Mucosa of rectum (tissue), 2 donors: ENCODE data around the gene WWTR1.

Source experiments
- H3K27ac ChIP-seq, 2 donors: one replicate each; pipeline ENCODE4 v1.7.0; 2013; ENCODE audit warnings: inconsistent platforms in 2 of 2, low read depth in 2 of 2, low read length in 2 of 2
- H3K27me3 ChIP-seq, 2 donors: one replicate each; pipeline ENCODE4 v1.7.0; 2013; ENCODE audit warnings: low read length in 2 of 2; ENCODE audit not compliant: control insufficient read depth in 2 of 2, insufficient read depth in 2 of 2
- H3K36me3 ChIP-seq, 2 donors: one replicate each; pipeline ENCODE4 v1.7.0; 2013; ENCODE audit warnings: low read length in 2 of 2; ENCODE audit not compliant: control insufficient read depth in 2 of 2, insufficient read depth in 2 of 2
- H3K4me1 ChIP-seq, 2 donors: one replicate each; pipeline ENCODE4 v1.7.0; 2013; ENCODE audit warnings: low read length in 2 of 2, mild to moderate bottlenecking in 1 of 2; ENCODE audit not compliant: control insufficient read depth in 2 of 2, insufficient read depth in 2 of 2
- H3K4me3 ChIP-seq, 2 donors: one replicate each; pipeline ENCODE4 v1.7.0; 2013; ENCODE audit warnings: low read length in 2 of 2
- H3K9ac ChIP-seq, 2 donors: one replicate each; pipeline ENCODE4 v1.7.0; 2013; ENCODE audit warnings: low read length in 2 of 2, low read depth in 1 of 2, mild to moderate bottlenecking in 1 of 2
- H3K9me3 ChIP-seq, 2 donors: one replicate each; pipeline ENCODE4 v1.7.0; 2013; ENCODE audit warnings: low read length in 2 of 2; ENCODE audit not compliant: control insufficient read depth in 2 of 2
- donor health status: healthy.
- donor health status: Normal muscosa, but diverticular disease.

Gene WWTR1

GRCh38 chr3:149655826-149656574 is 1.8 kb downstream of the WWTR1 start:
- H3K4me1 ChIP-seq, result peaks cover 5% of the 10 kb centered on the region in 2 donors

GRCh38 chr3:149654188-149654601 is 3.6 kb downstream of the WWTR1 start:
- Histone ChIP-seq H3K36me3 (no peaks in the 10 kb centered on the region), H3K9ac (no peak overlapping the region), H3K27me3 (peaks cover 24 to 60% of the 10 kb centered on the region in 2 donors), H3K4me3 (peak overlapping the region; percentile 5 to 22), H3K4me1 (peaks cover 5% of the 10 kb centered on the region in 2 donors), H3K27ac (no peak overlapping the region), H3K9me3 (no peaks in the 10 kb centered on the region)

More at GRCh38 chr3:149655826-149656574, 1.8 kb downstream of the WWTR1 start:
- peak overlapping the region; percentile 66 to 68 for H3K4me3 ChIP-seq
- peak overlapping the region; percentile 74 to 75 for H3K9ac ChIP-seq
- H3K36me3 ChIP-seq, result no peaks in the 10 kb centered on the region
- peaks cover 24 to 59% of the 10 kb centered on the region in 2 donors for H3K27me3 ChIP-seq
- H3K27ac ChIP-seq, result peak overlapping the region; percentile 88 to 89
- no peaks in the 10 kb centered on the region for H3K9me3 ChIP-seq

- Histone ChIP-seq H3K9me3 (no peaks in the 10 kb centered on the region), H3K27ac (no peak overlapping the region), H3K36me3 (no peaks in the 10 kb centered on the region), H3K4me3 (no peak overlapping the region), H3K9ac (no peak overlapping the region), H3K27me3 (peaks cover 24 to 57% of the 10 kb centered on the region in 2 donors), H3K4me1 (peaks cover under 1 to 3% of the 10 kb centered on the region in 2 donors)
Measured at GRCh38 chr3:149653564-149653963, 4.3 kb downstream of the WWTR1 start.

- no peak overlapping the region for H3K4me3 ChIP-seq
- H3K4me1 ChIP-seq, result peaks cover 0 to 3% of the 10 kb centered on the region in 2 donors
Measured at GRCh38 chr3:149653136-149653535, 4.7 kb downstream of the WWTR1 start.

GRCh38 chr3:149650828-149651227 is 7.0 kb downstream of the WWTR1 start:
- no peaks in the 10 kb centered on the region for H3K4me1 ChIP-seq
- H3K4me3 ChIP-seq, result no peak overlapping the region

More at GRCh38 chr3:149653136-149653535, 4.7 kb downstream of the WWTR1 start:
- Histone ChIP-seq H3K27me3 (peaks cover 26 to 57% of the 10 kb centered on the region in 2 donors), H3K36me3 (no peaks in the 10 kb centered on the region), H3K27ac (no peak overlapping the region), H3K9ac (no peak overlapping the region), H3K9me3 (no peaks in the 10 kb centered on the region)

GRCh38 chr3:149648525-149648924 is 9.3 kb downstream of the WWTR1 start:
- H3K27me3 ChIP-seq, result peaks cover 14 to 50% of the 10 kb centered on the region in 2 donors
- H3K9me3 ChIP-seq, result no peaks in the 10 kb centered on the region
- H3K27ac ChIP-seq, result no peak overlapping the region
- H3K4me1 ChIP-seq, result no peaks in the 10 kb centered on the region
- no peak overlapping the region for H3K4me3 ChIP-seq
- H3K36me3 ChIP-seq, result no peaks in the 10 kb centered on the region
- H3K9ac ChIP-seq, result no peak overlapping the region

More at GRCh38 chr3:149650828-149651227, 7.0 kb downstream of the WWTR1 start:
- no peak overlapping the region for H3K27ac ChIP-seq
- H3K36me3 ChIP-seq, result no peaks in the 10 kb centered on the region
- H3K9me3 ChIP-seq, result no peaks in the 10 kb centered on the region
- no peak overlapping the region for H3K9ac ChIP-seq
- peaks cover 17 to 49% of the 10 kb centered on the region in 2 donors for H3K27me3 ChIP-seq

- Histone ChIP-seq H3K4me3 (no peak overlapping the region), H3K27ac (no peak overlapping the region), H3K4me1 (peaks cover 0 to 2% of the 10 kb centered on the region in 2 donors)
Measured at GRCh38 chr3:149647812-149648211, 10.0 kb downstream of the WWTR1 start.

GRCh38 chr3:149647285-149647684 is 10.5 kb downstream of the WWTR1 start:
- Histone ChIP-seq H3K4me3 (no peak overlapping the region), H3K9me3 (no peaks in the 10 kb centered on the region), H3K4me1 (peaks cover 0 to 6% of the 10 kb centered on the region in 2 donors), H3K27ac (no peak overlapping the region), H3K9ac (no peak overlapping the region), H3K36me3 (no peaks in the 10 kb centered on the region), H3K27me3 (peaks cover 11 to 48% of the 10 kb centered on the region in 2 donors)

More at GRCh38 chr3:149647812-149648211, 10.0 kb downstream of the WWTR1 start:
- H3K9me3 ChIP-seq, result no peaks in the 10 kb centered on the region
- H3K36me3 ChIP-seq, result no peaks in the 10 kb centered on the region
- H3K9ac ChIP-seq, result no peak overlapping the region
- H3K27me3 ChIP-seq, result peaks cover 11 to 48% of the 10 kb centered on the region in 2 donors

- no peak overlapping the region for H3K4me3 ChIP-seq
- H3K4me1 ChIP-seq, result peaks cover 0 to 6% of the 10 kb centered on the region in 2 donors
- no peak overlapping the region for H3K9ac ChIP-seq
- peaks cover 11 to 54% of the 10 kb centered on the region in 2 donors for H3K27me3 ChIP-seq
- no peak overlapping the region for H3K27ac ChIP-seq
- H3K9me3 ChIP-seq, result no peaks in the 10 kb centered on the region
- no peaks in the 10 kb centered on the region for H3K36me3 ChIP-seq
Measured at GRCh38 chr3:149646181-149646766, 11.6 kb downstream of the WWTR1 start.

GRCh38 chr3:149643963-149644362 is 13.9 kb downstream of the WWTR1 start:
- Histone ChIP-seq H3K27me3 (peaks cover 14 to 43% of the 10 kb centered on the region in 2 donors), H3K9ac (no peak overlapping the region), H3K9me3 (no peaks in the 10 kb centered on the region), H3K4me3 (no peak overlapping the region), H3K36me3 (no peaks in the 10 kb centered on the region), H3K27ac (no peak overlapping the region), H3K4me1 (peaks cover 0 to 6% of the 10 kb centered on the region in 2 donors)
